HepG2 (cell line): Measurements from ENCODE around the gene PYURF. TPM values are rescaled to one million over a fixed set of nuclear protein-coding genes. Genes with fewer than 3 reads are reported as not detected.

Source experiments
- EEA1 ChIP-seq: sonication (generic); formaldehyde crosslinking; IDR thresholded peaks from 2 replicates; pipeline ENCODE4 v1.5.1; 2020; ENCODE audit warnings: mild to moderate bottlenecking, missing genetic modification reagents, borderline replicate concordance
- JDP2 ChIP-seq: sonication (generic); formaldehyde crosslinking; IDR thresholded peaks from 2 replicates; pipeline ENCODE4 v1.8.1; 2022; ENCODE audit warnings: missing genetic modification reagents, borderline replicate concordance
- NFE2 ChIP-seq: sonication (generic); formaldehyde crosslinking; IDR thresholded peaks from 2 replicates; pipeline ENCODE4 v1.4.0; 2020; ENCODE audit warnings: missing genetic modification reagents
- NFKB2 ChIP-seq: sonication (generic); formaldehyde crosslinking; IDR thresholded peaks from 2 replicates; pipeline ENCODE4 v1.4.0; 2020; ENCODE audit warnings: missing genetic modification reagents, borderline replicate concordance
- RFX1 ChIP-seq: fragments of 450-650 bp; IDR thresholded peaks from 2 replicates; pipeline ENCODE4 v1.6.1; 2017
- SSRP1 ChIP-seq: IDR thresholded peaks from 2 replicates; pipeline ENCODE4 v1.6.1; 2016; ENCODE audit warnings: control low read depth
- U2AF1 ChIP-seq: fragments of 200-400 bp; formaldehyde crosslinking; optimal IDR thresholded peaks from 2 replicates; pipeline ENCODE3; 2017; ENCODE audit warnings: mild to moderate bottlenecking, low read depth, low read length
- ZBTB21 ChIP-seq: sonication (generic); formaldehyde crosslinking; IDR thresholded peaks from 2 replicates; pipeline ENCODE4 v1.4.0; 2020; ENCODE audit warnings: missing genetic modification reagents
- ZNF251 ChIP-seq: sonication (generic); formaldehyde crosslinking; IDR thresholded peaks from 2 replicates; pipeline ENCODE4 v1.9.0; 2021; ENCODE audit warnings: mild to moderate bottlenecking, missing genetic modification reagents
- ZNF564 ChIP-seq: sonication (generic); formaldehyde crosslinking; IDR thresholded peaks from 2 replicates; pipeline ENCODE4 v1.8.1; 2023; ENCODE audit warnings: mild to moderate bottlenecking, missing genetic modification reagents
- ZNF605 ChIP-seq: sonication (generic); formaldehyde crosslinking; IDR thresholded peaks from 2 replicates; pipeline ENCODE4 v1.8.0; 2022; ENCODE audit warnings: mild to moderate bottlenecking, missing genetic modification reagents
- ZNF619 ChIP-seq: sonication (generic); formaldehyde crosslinking; IDR thresholded peaks from 2 replicates; pipeline ENCODE4 v1.4.0; 2020; ENCODE audit warnings: mild to moderate bottlenecking, missing genetic modification reagents
- ZNF720 ChIP-seq: sonication (generic); formaldehyde crosslinking; IDR thresholded peaks from 2 replicates; pipeline ENCODE4 v1.4.0; 2020; ENCODE audit warnings: missing genetic modification reagents
- ZNF781 ChIP-seq: sonication (generic); formaldehyde crosslinking; IDR thresholded peaks from 2 replicates; pipeline ENCODE4 v1.5.1; 2020; ENCODE audit warnings: borderline replicate concordance, mild to moderate bottlenecking, missing genetic modification reagents; ENCODE audit errors: not compliant biosample characterization
- polyA plus RNA-seq, 8 experiments: library from polyadenylated mRNA; depleted of rRNA in 3 of 8; stranded (reverse) in 7 of 8; unstranded in 1 of 8; fragments of >200 nt; fragmentation: Illumina TruSeq in 4 of 8; extraction: Trizol in 4 of 8; gene quantifications; 2 replicates each; pipeline versions ENCODE4 v1.2.1 to v1.2.3, GENCODE V29; 2011 to 2016; ENCODE audit warnings: low read depth in 4 of 8, missing spikeins in 1 of 8, mixed read lengths in 1 of 8; ENCODE audit not compliant: insufficient read depth in 1 of 8
- total RNA-seq, 5 experiments: library from RNA; depleted of rRNA; stranded (reverse); fragments of >200 nt; fragmentation: Illumina TruSeq; extraction: Trizol; gene quantifications; 2 replicates each; pipeline ENCODE4 v1.2.3, GENCODE V29; 2016; ENCODE audit warnings: low read depth in 1 of 5
- TF ChIP-seq, protein P1 (sequence below): sonication (generic); formaldehyde crosslinking; IDR thresholded peaks from one replicate; pipeline ENCODE4 v1.5.1; 2020; ENCODE audit warnings: mild to moderate bottlenecking, missing genetic modification reagents; ENCODE audit errors: not compliant biosample characterization

The PYURF gene
- total and polyA plus RNA-seq, 2 of the 13 experiments (the other 11 are each of a cell fraction or from before 2014, with no cell fraction given): 59.9 to 95.2 TPM

DNA sequence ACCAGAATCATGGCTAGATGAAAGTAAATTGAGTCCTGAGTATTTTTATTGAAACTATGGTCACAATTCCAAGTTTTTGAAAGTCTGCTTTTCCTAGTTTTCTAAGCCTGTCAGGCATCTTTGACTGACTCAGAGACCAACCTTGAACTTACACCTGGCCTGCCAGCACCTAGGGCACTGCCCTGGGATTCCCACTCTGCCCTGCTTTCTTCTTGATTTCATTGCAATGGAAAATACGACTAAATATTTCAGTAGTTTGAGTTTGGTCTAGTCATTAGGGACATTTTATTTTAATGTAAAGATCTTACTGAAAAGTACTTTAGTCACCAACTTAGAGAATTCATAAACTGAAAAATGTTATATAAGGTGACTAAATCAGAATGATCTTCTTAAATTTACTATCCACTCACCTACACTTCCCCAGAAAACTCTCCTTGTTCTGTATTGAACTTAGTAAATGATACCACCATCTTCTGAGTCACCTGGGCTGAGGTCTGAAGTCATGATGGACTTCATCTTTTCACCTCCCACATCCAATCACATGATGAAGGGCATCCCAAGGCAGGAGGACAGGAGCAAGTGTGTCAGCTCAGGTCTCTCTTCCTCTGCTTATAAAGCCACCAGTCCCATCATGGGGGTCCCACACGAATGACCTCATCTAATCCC lies 11.6 kb upstream of the PYURF start (continued):
- TF ChIP-seq, protein P1, sequence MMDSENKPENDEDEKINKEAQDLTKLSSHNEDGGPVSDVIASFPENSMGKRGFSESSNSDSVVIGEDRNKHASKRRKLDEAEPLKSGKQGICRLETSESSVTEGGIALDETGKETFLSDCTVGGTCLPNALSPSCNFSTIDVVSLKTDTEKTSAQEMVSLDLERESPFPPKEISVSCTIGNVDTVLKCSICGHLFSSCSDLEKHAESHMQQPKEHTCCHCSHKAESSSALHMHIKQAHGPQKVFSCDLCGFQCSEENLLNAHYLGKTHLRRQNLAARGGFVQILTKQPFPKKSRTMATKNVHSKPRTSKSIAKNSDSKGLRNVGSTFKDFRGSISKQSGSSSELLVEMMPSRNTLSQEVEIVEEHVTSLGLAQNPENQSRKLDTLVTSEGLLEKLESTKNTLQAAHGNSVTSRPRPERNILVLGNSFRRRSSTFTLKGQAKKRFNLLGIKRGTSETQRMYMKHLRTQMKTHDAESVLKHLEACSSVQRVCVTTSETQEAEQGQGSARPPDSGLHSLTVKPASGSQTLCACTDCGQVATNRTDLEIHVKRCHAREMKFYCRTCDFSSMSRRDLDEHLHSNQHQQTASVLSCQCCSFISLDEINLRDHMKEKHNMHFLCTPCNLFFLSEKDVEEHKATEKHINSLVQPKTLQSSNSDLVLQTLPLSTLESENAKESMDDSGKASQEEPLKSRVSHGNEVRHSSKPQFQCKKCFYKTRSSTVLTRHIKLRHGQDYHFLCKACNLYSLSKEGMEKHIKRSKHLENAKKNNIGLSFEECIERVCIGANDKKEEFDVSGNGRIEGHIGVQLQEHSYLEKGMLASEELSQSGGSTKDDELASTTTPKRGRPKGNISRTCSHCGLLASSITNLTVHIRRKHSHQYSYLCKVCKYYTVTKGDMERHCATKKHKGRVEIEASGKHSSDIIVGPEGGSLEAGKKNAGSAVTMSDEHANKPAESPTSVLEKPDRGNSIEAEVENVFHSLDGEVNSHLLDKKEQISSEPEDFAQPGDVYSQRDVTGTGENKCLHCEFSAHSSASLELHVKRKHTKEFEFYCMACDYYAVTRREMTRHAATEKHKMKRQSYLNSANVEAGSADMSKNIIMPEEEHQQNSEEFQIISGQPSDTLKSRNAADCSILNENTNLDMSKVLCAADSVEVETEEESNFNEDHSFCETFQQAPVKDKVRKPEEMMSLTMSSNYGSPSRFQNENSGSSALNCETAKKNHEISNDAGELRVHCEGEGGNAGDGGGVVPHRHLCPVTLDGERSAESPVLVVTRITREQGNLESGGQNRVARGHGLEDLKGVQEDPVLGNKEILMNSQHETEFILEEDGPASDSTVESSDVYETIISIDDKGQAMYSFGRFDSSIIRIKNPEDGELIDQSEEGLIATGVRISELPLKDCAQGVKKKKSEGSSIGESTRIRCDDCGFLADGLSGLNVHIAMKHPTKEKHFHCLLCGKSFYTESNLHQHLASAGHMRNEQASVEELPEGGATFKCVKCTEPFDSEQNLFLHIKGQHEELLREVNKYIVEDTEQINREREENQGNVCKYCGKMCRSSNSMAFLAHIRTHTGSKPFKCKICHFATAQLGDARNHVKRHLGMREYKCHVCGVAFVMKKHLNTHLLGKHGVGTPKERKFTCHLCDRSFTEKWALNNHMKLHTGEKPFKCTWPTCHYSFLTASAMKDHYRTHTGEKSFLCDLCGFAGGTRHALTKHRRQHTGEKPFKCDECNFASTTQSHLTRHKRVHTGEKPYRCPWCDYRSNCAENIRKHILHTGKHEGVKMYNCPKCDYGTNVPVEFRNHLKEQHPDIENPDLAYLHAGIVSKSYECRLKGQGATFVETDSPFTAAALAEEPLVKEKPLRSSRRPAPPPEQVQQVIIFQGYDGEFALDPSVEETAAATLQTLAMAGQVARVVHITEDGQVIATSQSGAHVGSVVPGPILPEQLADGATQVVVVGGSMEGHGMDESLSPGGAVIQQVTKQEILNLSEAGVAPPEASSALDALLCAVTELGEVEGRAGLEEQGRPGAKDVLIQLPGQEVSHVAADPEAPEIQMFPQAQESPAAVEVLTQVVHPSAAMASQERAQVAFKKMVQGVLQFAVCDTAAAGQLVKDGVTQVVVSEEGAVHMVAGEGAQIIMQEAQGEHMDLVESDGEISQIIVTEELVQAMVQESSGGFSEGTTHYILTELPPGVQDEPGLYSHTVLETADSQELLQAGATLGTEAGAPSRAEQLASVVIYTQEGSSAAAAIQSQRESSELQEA (CRISPR knock-in tag): no peak
- TF ChIP-seq ZNF781 (no peak), ZNF564 (CRISPR knock-in tag) (no peak), EEA1 (no peak), RFX1 (no peak), ZBTB21 (CRISPR knock-in tag) (no peak), ZNF619 (CRISPR knock-in tag) (no peak), ZNF251 (CRISPR knock-in tag) (no peak), NFKB2 (CRISPR knock-in tag) (no peak), SSRP1 (CRISPR knock-in tag) (no peak), ZNF720 (CRISPR knock-in tag) (no peak), U2AF1 (no peak), JDP2 (CRISPR knock-in tag) (no peak), ZNF605 (CRISPR knock-in tag) (no peak), NFE2 (no peak)
